Activated CD4-positive, alpha-beta T cell treated with anti-CD3 and anti-CD28 coated beads, Interleukin-2, amount 10 ng/mL, durations not matched to agents 24 days and 14 days (primary cell): Measurements from ENCODE around the gene EIF4E2. TPM values are rescaled to one million over a fixed set of nuclear protein-coding genes. Genes with fewer than 3 reads are reported as not detected.

ENCODE experiments used
- DNase-seq: peaks from one replicate; pipeline ENCODE4 v3.0.0; 2022
- H3K27ac Mint-ChIP-seq: one replicate; pipeline ENCODE4 v1.8.0; 2022; ENCODE audit warnings: mild to moderate bottlenecking, mixed read lengths
- H3K27me3 Mint-ChIP-seq: one replicate; pipeline ENCODE4 v1.8.0; 2022; ENCODE audit warnings: mixed read lengths
- H3K36me3 Mint-ChIP-seq: one replicate; pipeline ENCODE4 v1.8.0; 2022; ENCODE audit warnings: low read depth, mild to moderate bottlenecking, mixed read lengths
- H3K4me1 Mint-ChIP-seq: one replicate; pipeline ENCODE4 v1.8.0; 2021; ENCODE audit warnings: mixed read lengths
- H3K4me3 Mint-ChIP-seq: one replicate; pipeline ENCODE4 v1.8.0; 2022; ENCODE audit warnings: mild to moderate bottlenecking, moderate library complexity, mixed read lengths
- H3K9me3 Mint-ChIP-seq: one replicate; pipeline ENCODE4 v1.8.0; 2021; ENCODE audit warnings: mixed read lengths
- intact Hi-C: fragments of 100-400 bp; cut with micrococcal nuclease; formaldehyde crosslinking; loops from one replicate; pipeline ENCODE4 v1.15.1; 2023
- total RNA-seq: library from RNA; stranded (reverse); gene quantifications from 2 replicates; pipeline ENCODE4 v1.2.3, GENCODE V29; 2022

EIF4E2 gene
- total RNA-seq, 1 donor from 2014 or later = 93.2 TPM

DNA sequence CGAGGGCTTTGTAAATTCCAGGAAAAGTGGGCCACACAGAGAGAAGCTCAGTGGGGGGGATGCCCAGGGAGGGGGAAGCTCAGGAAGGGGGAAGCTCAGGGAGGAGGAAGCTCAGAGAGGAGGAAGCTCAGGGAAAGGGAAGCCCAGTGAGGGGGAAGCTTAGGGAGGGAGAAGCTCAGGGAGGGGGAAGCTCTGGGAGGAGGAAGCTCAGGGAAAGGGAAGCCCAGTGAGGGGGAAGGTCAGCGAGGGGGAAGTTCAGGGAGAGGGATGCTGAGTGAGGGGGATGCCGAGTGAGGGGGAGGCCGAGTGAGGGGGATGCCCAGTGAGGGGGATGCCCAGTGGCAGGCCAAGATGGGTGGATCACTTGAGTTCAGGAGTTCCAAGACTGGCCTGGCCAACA lies 11.8 kb upstream of the EIF4E2 start:
- no peak overlapping the region for H3K4me3 Mint-ChIP-seq
- peaks cover 5% of the 10 kb centered on the region for H3K27me3 Mint-ChIP-seq
- DNase-seq = no peak
- no peaks in the 10 kb centered on the region for H3K9me3 Mint-ChIP-seq
- intact Hi-C loops = no loop called here
- H3K36me3 Mint-ChIP-seq = peaks cover 3% of the 10 kb centered on the region
- H3K4me1 Mint-ChIP-seq = peaks cover 5% of the 10 kb centered on the region
- H3K27ac Mint-ChIP-seq = no peak overlapping the region

DNA sequence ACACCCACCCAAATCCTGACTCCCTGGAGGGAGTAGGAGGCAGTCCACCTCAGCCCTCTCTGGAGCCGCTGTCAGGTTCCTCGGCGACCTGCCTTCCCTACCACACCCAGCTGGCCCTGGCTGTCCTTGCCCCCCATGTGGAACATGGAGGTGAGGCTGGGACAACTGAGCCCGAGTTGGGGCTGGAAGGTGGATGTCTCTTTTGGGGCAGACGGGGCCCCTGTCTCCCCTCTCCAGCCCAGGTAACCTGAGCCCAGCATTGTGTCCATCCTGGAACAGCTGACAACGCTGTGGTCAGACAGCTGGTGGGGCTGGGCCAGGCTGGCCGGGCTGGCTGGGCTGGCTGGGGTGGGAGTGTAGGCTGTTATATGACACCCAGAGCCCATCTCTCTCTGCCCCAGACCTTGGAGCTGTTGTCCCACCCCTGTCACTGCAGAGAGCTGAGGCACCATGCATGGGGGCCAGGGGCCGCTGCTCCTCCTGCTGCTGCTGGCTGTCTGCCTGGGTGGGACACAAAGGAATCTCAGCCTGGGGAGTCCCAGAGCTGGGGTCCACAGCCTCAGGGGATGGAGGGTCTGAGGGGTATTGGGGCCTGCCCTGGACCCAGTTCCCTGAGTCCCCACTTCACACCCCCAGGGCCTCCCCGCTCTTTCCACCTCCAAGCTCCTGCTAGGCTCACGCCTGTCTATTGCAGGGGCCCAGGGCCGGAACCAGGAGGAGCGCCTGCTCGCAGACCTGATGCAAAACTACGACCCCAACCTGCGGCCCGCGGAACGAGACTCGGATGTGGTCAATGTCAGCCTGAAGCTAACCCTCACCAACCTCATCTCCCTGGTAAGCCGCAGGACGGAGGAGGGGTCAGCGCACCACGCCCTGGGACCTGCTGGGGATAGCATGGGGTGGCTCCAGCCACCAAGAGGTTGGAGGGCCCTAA lies 10.9 kb upstream of the EIF4E2 start, which contains the start of gene CHRNG:
CHRNG (plus strand) TSS at position 395 of the 934 bp plus-strand sequence; CDS start at position 451, 56 bp downstream.
- no peak for DNase-seq
- H3K9me3 Mint-ChIP-seq = no peaks in the 10 kb centered on the region
- H3K4me3 Mint-ChIP-seq = no peak within 1 kb of the TSS
- H3K27me3 Mint-ChIP-seq = peaks cover 5% of the 10 kb centered on the region
- peaks cover 5% of the 10 kb centered on the region for H3K4me1 Mint-ChIP-seq
- H3K36me3 Mint-ChIP-seq = peaks cover 4% of the 10 kb centered on the region
- H3K27ac Mint-ChIP-seq = no peak within 1 kb of the TSS
- intact Hi-C loops = no loop called here

DNA sequence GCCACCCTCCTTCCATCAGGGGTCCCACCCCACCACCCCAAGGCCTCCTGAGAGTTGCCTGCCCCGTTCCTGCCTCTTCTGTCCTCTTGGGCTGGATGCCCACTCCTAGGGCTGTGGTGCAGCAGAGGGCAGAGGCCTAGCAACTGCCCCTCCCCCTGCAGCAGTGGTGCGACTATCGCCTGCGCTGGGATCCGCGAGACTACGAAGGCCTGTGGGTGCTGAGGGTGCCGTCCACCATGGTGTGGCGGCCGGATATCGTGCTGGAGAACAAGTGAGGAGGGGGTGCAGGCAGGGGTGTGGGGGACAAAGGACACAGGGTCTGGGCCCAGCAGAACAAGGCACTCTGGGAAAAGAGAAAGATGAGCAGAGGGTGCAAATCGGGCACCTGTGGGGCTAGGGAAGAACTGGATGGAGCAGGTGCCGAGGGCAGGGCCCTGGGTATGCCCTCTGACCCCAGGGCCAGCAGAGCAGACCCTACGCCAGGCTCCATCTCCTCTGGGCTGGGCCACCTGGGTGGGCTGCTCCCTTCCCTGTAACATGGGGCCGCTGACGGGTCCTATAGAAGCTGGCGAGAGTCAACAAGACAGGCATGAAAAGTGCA lies 9.9 kb upstream of the EIF4E2 start:
- peaks cover 5% of the 10 kb centered on the region for H3K27me3 Mint-ChIP-seq
- no peak overlapping the region for H3K4me3 Mint-ChIP-seq
- H3K9me3 Mint-ChIP-seq = no peaks in the 10 kb centered on the region
- no peak overlapping the region for H3K27ac Mint-ChIP-seq
- H3K4me1 Mint-ChIP-seq = peaks cover 5% of the 10 kb centered on the region
- intact Hi-C loops = no loop called here
- H3K36me3 Mint-ChIP-seq = peaks cover 7% of the 10 kb centered on the region
- DNase-seq = no peak

DNA sequence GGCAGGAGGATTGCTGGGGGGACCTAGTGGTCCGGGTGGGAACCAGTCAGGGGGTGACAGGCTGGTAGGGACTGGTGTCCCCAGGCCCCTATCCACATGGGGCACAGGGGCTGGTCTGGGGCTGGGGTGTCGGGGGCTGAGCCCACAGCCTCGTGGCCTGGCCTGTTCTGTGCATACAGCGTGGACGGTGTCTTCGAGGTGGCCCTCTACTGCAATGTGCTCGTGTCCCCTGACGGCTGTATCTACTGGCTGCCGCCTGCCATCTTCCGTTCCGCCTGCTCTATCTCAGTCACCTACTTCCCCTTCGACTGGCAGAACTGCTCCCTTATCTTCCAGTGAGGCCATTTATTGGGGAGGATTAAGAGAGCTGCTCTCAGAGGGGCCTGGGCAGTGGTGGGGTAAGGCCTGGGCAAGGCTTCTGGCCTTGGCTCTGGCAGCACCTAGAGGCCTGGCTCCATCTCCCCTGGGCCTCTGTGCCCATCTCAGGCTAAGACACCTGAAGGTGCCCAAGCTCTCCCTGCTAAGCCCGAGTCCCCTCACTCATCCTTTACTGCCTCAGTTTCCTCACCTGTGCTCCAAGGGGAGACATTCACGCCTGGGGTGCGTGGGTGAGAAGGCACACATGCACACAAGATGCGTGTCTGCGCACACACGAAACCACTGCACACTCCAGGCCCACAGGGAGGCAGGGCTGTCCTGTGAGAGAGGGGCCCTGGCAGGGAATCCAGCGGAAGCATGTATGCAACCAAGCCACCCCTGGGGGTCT lies 9.1 kb upstream of the EIF4E2 start:
- Mint-ChIP-seq H3K4me3 (no peak overlapping the region), H3K9me3 (no peaks in the 10 kb centered on the region), H3K27me3 (peaks cover 5% of the 10 kb centered on the region), H3K36me3 (peaks cover 12% of the 10 kb centered on the region), H3K27ac (no peak overlapping the region), H3K4me1 (peaks cover 6% of the 10 kb centered on the region)
- no peak for DNase-seq
- intact Hi-C loops = no loop called here

DNA sequence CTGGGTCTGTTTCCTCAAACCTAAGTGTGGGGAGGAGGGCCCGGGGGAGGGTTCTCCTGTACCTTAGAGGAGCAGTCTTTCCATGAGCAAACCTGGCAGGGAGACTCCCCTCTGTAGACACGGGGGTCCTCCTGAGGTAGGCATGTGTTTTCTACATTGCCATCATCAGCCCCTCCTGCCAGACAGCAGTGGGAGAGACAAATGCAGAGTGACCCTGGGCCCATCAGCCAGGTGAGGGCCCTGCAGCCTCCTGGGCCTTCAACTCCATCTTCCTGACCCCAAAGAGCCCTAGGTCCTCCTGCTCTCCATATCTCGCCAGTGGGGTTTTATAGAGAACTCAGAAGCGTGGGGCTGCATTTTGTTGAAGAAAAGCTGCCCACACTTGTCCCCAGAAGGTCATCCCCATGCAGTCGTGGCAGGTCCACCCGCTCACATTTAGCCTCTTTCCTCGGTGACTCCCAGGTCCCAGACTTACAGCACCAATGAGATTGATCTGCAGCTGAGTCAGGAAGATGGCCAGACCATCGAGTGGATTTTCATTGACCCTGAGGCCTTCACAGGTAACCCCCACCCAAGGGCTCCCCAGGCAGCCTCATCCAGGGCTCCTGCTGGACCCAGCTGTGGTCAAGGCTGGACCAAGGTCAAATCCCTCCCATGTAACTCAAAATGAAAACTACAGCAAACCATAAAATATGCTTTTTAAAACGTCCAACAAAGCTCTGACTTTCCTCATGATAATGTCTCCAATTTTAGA lies 8.4 kb upstream of the EIF4E2 start:
- Mint-ChIP-seq H3K4me1 (peaks cover 9% of the 10 kb centered on the region), H3K4me3 (no peak overlapping the region), H3K36me3 (peaks cover 16% of the 10 kb centered on the region), H3K27me3 (peaks cover 5% of the 10 kb centered on the region), H3K9me3 (no peaks in the 10 kb centered on the region), H3K27ac (no peak overlapping the region)
- no peak for DNase-seq
- intact Hi-C loops = no loop called here

DNA sequence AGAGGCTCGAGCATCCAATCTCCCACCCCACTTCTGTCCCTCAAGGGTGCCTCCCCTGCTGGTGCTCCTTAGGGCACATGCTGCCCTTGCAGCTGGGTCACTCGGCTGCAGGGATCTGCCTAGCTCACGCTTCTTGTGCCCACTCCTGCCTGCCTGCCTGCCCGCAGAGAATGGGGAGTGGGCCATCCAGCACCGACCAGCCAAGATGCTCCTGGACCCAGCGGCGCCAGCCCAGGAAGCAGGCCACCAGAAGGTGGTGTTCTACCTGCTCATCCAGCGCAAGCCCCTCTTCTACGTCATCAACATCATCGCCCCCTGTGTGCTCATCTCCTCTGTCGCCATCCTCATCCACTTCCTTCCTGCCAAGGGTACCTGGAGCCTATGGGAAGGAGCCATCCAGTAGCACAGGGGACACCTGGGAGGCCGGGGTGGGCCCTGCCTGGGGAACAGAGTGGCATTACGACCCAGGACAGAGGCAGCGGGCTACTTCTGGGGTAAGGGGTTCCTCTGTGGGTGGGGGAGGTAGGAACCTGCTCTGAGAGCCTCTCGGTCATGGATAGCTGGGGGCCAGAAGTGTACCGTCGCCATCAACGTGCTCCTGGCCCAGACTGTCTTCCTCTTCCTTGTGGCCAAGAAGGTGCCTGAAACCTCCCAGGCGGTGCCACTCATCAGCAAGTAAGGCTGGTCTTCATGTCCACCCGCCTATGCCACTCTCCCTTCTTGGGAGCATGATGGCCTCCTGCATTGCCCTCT lies 7.6 kb upstream of the EIF4E2 start:
- Mint-ChIP-seq H3K4me3 (no peak overlapping the region), H3K4me1 (peaks cover 15% of the 10 kb centered on the region), H3K36me3 (peaks cover 23% of the 10 kb centered on the region), H3K9me3 (no peaks in the 10 kb centered on the region), H3K27me3 (peaks cover 5% of the 10 kb centered on the region), H3K27ac (no peak overlapping the region)
- intact Hi-C loops = no loop called here
- DNase-seq = no peak

DNA sequence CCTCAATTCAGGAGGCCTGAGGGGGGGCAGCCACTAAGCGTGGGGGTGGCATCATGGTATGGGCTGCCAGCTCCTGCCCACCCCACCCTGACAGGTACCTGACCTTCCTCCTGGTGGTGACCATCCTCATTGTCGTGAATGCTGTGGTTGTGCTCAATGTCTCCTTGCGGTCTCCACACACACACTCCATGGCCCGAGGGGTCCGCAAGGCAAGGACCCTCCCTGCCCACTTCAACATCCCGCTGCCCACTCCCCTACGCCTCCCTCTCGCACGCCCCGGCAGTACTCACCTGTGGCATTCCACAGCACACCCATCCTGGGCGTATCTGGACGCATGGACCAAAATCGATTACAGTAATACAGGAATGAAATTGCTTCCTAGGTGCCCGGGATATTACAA lies 7.0 kb upstream of the EIF4E2 start:
- Mint-ChIP-seq H3K9me3 (no peaks in the 10 kb centered on the region), H3K4me1 (peaks cover 19% of the 10 kb centered on the region), H3K4me3 (no peak overlapping the region), H3K27ac (no peak overlapping the region), H3K36me3 (peaks cover 29% of the 10 kb centered on the region), H3K27me3 (peaks cover under 1% of the 10 kb centered on the region)
- DNase-seq = no peak
- intact Hi-C loops = no loop called here

DNA sequence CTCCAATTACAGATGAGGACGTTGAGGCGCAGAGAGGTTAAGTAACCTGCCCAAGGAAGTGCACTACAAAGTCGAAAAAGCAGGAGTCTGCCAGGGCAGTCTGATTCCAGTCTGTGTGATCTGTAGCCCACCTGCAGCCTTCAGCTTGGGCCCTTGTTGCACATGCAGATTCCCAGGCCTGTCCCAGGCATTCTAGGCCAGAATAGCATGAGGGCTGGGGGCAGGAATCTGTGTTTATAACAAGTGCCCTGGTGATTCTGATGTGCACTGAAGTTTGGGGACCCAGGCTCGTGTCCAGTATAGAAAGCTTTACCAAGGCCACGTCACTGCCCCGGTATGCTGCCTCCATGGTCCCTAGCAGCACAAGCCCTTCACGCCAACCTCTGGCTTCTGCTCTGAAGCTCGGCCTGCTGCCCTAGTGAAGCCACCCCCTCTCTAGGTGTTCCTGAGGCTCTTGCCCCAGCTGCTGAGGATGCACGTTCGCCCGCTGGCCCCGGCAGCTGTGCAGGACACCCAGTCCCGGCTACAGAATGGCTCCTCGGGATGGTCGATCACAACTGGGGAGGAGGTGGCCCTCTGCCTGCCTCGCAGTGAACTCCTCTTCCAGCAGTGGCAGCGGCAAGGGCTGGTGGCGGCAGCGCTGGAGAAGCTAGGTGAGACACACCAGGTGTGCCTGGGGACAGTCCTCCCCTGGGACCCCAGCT lies 6.4 kb upstream of the EIF4E2 start:
- H3K4me3 Mint-ChIP-seq = no peak overlapping the region
- peaks cover 25% of the 10 kb centered on the region for H3K4me1 Mint-ChIP-seq
- no peak for DNase-seq
- H3K27me3 Mint-ChIP-seq = no peaks in the 10 kb centered on the region
- intact Hi-C loops = no loop called here
- H3K27ac Mint-ChIP-seq = no peak overlapping the region
- H3K36me3 Mint-ChIP-seq = peaks cover 35% of the 10 kb centered on the region
- H3K9me3 Mint-ChIP-seq = no peaks in the 10 kb centered on the region

DNA sequence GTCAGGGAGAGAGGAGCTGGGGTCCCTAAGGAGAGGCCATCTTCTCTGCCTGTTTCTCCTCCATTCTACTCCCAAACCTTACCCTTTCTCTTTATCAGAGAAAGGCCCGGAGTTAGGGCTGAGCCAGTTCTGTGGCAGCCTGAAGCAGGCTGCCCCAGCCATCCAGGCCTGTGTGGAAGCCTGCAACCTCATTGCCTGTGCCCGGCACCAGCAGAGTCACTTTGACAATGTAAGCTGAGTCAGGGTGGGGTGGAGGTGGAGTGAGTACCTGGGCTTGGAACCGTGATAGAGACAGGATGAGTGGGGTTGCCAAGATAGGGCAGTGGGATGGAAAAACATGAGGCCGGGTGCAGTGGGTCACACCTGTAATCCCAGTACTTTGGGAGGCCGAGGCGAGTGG lies 5.8 kb upstream of the EIF4E2 start:
- no peak overlapping the region for H3K27ac Mint-ChIP-seq
- H3K9me3 Mint-ChIP-seq = no peaks in the 10 kb centered on the region
- H3K4me3 Mint-ChIP-seq = no peak overlapping the region
- H3K27me3 Mint-ChIP-seq = no peaks in the 10 kb centered on the region
- intact Hi-C loops = no loop called here
- H3K4me1 Mint-ChIP-seq = peaks cover 28% of the 10 kb centered on the region
- H3K36me3 Mint-ChIP-seq = peaks cover 38% of the 10 kb centered on the region
- DNase-seq = no peak

DNA sequence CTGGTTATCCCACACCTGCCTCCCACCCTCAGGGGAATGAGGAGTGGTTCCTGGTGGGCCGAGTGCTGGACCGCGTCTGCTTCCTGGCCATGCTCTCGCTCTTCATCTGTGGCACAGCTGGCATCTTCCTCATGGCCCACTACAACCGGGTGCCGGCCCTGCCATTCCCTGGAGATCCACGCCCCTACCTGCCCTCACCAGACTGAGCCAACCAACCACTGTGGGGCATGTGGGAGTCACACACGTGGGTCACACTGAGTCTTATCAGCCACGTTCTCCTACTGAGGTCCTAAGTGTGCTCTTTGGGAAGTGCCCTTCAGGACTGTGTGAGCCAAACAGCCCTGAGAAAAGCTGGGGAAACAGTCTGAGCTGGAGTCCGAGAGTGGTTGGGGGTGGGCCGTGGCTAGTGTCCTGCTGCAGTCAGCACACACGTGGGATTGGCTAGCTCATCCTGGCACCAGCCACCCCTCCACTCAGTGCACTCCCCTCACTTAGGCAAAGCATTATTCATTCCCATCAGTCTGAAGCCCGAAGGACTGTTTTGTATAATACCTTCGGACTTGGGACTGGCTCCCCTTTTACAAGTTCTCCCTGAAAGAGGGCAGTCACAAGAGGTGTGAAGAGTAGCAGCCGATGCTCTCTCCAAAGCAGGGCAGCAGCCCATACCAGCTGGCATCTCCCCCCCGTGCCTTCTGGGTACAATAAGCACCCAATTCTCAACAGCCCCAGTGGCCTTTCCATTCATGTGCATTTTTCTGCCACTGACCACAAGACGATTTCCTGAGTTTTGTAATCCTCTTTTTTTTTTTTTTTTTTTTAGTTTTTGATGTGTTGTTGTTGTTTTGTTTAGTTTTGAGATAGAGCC lies 4.7 kb upstream of the EIF4E2 start:
- H3K9me3 Mint-ChIP-seq = no peaks in the 10 kb centered on the region
- intact Hi-C loops = no loop called here
- H3K27me3 Mint-ChIP-seq = no peaks in the 10 kb centered on the region
- H3K4me3 Mint-ChIP-seq = no peak overlapping the region
- peaks cover 30% of the 10 kb centered on the region for H3K4me1 Mint-ChIP-seq
- H3K36me3 Mint-ChIP-seq = peaks cover 40% of the 10 kb centered on the region
- no peak overlapping the region for H3K27ac Mint-ChIP-seq
- DNase-seq = no peak

DNA sequence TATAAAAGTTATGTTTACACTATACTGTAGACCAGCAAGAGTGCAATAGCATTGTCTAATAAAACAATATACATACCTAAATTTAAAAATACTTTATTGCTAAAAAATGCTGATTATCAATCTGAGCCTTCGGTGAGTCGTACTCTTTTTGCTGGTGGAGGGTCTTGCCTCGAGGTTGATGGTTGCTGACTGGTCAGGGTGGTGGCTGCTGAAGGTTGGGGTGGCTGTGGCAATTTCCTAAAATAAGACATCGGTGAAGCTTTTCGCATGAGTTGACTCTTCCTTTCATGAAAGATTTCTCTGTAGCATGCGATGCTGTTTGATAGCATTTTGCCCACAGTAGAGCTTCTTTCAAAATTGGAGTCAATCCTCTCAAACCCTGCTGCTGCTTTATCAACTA lies 2.5 kb upstream of the EIF4E2 start:
- Mint-ChIP-seq H3K9me3 (no peaks in the 10 kb centered on the region), H3K27ac (no peak overlapping the region), H3K36me3 (peaks cover 52% of the 10 kb centered on the region), H3K4me3 (no peak overlapping the region), H3K4me1 (peaks cover 43% of the 10 kb centered on the region), H3K27me3 (no peaks in the 10 kb centered on the region)
- intact Hi-C loops = no loop called here
- DNase-seq = no peak
